RWPE1 (cell line): ENCODE results near the gene EYA4.

Experiments
- CTCF ChIA-PET: fragments of 350-600 bp; sonication (Branson Sonifier 250); formaldehyde crosslinking; extraction: SDS; loops from one replicate; lab custom pipeline; 2021; lab: Yijun Ruan, JAX
- POLR2A ChIA-PET: fragments of 400-600 bp; formaldehyde crosslinking; extraction: SDS; loops from one replicate; lab custom pipeline; 2020; ENCODE audit warnings: antibody characterized with exemption; ENCODE audit not compliant: low non-redundant PET; lab: Yijun Ruan, JAX
- DNase-seq: peaks from one replicate; pipeline ENCODE4 v3.0.0; 2012; ENCODE audit warnings: low spot score
- H3K27ac ChIP-seq: fragments of 450-650 bp; 2 replicates; pipeline ENCODE4 v1.5.1; 2017
- TF ChIP-seq, protein P1 (sequence below): fragments of 450-650 bp; conservative IDR thresholded peaks from 2 replicates; pipeline ENCODE4 v1.5.1; 2017; ENCODE audit warnings: low read depth, mild to moderate bottlenecking

EYA4 gene

DNA sequence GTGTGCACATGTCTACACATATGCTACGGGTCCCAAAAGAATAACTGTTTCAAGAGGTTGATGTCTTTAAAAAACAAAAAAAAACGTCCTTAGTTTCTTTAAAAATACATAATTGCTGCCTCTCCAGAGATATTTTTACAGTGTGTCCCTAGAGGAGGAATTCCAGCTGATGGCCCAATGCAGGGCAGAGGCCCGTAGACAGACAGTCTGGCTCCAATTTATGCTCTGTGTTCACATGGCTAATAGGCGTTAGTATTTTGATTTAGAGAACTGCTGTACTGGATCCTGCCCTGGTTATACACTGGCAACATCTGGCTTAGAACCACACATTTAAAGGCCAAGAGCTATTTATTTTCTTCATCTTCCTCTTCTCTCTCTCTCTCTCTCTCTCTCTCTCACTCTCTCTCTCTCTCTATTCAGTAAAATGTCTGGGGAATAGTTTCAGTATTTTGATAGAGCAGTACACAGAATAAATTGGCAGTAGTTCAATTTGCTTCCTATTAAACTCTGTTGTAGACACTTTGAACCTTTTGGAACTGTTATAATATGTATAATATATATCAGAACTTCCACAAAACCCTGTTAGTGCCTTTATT lies 260.6 kb downstream of the EYA4 start:
- TF ChIP-seq, protein P1, sequence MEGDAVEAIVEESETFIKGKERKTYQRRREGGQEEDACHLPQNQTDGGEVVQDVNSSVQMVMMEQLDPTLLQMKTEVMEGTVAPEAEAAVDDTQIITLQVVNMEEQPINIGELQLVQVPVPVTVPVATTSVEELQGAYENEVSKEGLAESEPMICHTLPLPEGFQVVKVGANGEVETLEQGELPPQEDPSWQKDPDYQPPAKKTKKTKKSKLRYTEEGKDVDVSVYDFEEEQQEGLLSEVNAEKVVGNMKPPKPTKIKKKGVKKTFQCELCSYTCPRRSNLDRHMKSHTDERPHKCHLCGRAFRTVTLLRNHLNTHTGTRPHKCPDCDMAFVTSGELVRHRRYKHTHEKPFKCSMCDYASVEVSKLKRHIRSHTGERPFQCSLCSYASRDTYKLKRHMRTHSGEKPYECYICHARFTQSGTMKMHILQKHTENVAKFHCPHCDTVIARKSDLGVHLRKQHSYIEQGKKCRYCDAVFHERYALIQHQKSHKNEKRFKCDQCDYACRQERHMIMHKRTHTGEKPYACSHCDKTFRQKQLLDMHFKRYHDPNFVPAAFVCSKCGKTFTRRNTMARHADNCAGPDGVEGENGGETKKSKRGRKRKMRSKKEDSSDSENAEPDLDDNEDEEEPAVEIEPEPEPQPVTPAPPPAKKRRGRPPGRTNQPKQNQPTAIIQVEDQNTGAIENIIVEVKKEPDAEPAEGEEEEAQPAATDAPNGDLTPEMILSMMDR: no peak
- ChIA-PET CTCF (no interaction called here), POLR2A (no interaction called here)
- H3K27ac ChIP-seq: no peak overlapping the region
- no peak for DNase-seq

DNA sequence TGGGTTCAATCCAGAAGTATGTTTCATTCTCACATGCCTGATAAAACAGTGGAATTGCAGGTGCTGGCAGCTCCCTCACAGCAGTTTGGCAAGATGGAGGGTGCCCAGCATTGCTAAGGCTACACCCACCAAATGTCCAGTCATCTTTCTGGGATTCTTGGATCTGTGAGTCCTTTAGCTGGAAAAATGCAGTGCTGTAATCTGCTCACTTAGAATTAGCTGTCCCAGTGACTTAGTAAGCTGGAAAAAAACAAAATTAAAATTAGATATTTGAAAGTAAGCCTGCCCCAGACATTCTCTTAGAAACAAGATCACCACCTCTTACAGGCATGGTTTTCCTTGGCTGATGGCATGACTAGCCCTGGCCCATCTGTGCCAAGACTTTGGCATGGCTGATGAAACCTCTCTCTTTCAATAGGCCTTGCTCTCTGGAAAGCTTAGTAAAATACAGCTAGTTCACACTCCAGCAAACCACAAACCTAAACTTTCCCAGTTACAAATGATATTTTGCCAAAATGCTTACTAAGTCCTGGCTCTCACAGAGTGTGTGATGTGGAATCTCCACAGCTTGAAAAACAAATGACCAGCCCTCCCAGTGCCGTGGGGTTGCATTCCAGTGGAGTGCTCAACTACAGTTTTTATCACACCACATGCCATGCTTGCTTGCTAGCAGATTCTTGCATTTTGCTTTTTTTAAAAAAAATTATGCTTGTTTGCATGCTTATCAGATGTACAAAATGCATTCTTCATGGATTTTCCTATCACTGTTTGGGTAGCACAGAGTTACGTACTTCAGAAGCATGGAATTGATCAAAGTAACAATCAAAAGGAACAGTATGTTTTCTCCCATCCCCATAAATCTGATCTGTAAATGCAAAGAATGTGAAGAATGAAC lies 261.5 kb downstream of the EYA4 start:
- no peak for DNase-seq
- ChIA-PET CTCF (no interaction called here), POLR2A (no interaction called here)
- H3K27ac ChIP-seq: no peak overlapping the region
- TF ChIP-seq, protein P1: no peak

DNA sequence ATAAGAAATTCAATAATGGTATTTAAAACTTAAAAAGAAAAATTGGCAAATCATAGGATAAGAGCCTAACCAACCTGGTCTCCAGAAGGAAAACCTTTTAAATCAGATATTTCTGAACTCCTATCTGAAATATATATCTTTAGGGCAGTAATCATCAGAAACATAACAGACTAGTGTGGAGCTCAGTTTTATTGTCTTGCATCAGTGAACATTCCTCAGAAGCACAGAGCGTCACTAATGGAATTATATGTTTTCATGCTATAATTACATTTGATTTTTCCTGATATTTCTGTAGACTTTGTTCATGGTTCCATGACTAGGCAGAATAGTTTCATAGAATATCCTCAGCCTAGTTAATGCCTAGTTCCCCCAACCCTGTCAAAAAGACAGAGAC lies 262.2 kb downstream of the EYA4 start:
- H3K27ac ChIP-seq: no peak overlapping the region
- no peak for DNase-seq
- ChIA-PET POLR2A (no interaction called here), CTCF (no interaction called here)
- TF ChIP-seq, protein P1: no peak

DNA sequence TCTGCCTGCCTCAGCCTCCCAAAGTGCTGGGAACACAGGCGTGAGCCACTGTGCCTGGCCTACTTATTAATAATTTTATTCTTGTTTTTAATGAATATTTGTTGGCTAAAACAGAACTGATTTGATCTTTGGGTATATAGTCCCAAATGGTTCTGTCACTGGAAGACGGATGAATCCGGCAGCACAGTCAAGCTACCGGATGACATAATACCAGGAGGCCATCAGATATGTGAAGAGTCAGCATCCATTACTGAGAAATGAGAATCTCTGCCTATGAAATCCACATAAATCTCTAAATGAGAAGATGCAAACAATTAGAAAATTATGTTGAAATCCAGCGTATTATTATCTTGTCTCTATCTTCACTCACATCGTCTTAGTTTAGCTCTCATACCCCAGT lies 263.0 kb downstream of the EYA4 start:
- ChIA-PET CTCF (no interaction called here), POLR2A (no interaction called here)
- TF ChIP-seq, protein P1: no peak
- DNase-seq: no peak
- no peak overlapping the region for H3K27ac ChIP-seq

DNA sequence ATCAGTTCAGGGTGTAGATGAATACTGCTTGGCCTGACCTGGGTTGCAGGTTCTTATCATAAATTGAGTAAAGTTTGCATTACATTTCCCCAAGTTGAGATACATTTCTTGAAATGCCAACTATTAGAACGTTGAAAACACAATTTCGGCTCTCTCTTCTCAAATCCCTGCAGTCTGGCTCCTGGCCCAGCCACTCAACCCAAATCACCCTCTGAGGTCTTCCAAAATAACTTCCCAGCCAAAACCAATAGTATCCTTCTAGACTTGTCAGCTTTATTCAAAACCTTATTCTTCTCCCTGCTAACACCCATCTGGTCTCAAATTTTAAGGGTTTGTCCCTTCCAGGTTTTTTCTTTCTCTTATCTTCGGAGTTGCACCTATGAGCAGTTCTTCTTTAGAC lies 263.6 kb downstream of the EYA4 start:
- POLR2A ChIA-PET: no interaction called here
- no peak for DNase-seq
- TF ChIP-seq, protein P1: no peak
- H3K27ac ChIP-seq: no peak overlapping the region
- CTCF ChIA-PET: interaction anchor here (0.6 kb wide), 1 partner anchor 333 kb away, joined by 3 read pairs; no protein-coding TSS in a partner anchor

DNA sequence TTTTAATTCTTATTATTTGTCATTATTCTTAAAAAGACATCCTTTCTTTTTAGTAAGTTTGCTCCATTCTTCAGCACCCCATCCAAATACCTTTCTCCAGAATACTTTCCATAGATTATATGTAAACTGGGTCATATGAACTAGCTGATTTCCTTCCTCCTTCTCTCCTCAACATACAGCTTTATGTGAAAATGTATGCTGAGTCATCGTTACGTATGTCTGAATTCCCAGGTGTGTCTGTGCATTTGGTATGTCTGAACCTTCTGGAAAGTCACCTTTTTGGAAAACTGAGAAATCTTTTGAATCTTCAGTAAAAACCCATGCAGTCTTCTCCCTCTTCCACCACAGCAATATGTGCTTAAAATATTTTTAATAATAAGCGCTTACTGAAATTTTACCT lies 264.5 kb downstream of the EYA4 start:
- no peak for DNase-seq
- no peak overlapping the region for H3K27ac ChIP-seq
- TF ChIP-seq, protein P1: no peak
- CTCF ChIA-PET: interaction anchor here (0.6 to 0.7 kb wide), 2 partner anchors 326 to 505 kb away, joined by 3 read pairs; no protein-coding TSS in a partner anchor
- POLR2A ChIA-PET: no interaction called here
